Kidney epithelial cell (primary cell): Measurements from ENCODE around the gene ST6GALNAC3. TPM values are rescaled to one million over a fixed set of nuclear protein-coding genes. Genes with fewer than 3 reads are reported as not detected.

Source experiments
- DNase-seq: peaks from one replicate; pipeline ENCODE4 v3.0.0-alpha.2; 2010; ENCODE audit warnings: low read depth
- H3K27me3 ChIP-seq: 2 replicates; pipeline ENCODE4 v1.6.0; 2011; ENCODE audit warnings: low read length; ENCODE audit not compliant: control insufficient read depth, insufficient read depth
- H3K36me3 ChIP-seq: 2 replicates; pipeline ENCODE4 v1.5.1; 2011; ENCODE audit warnings: low read length; ENCODE audit not compliant: control insufficient read depth, insufficient read depth
- H3K4me3 ChIP-seq: 2 replicates; pipeline ENCODE4 v1.5.1; 2011; ENCODE audit warnings: low read depth, mild to moderate bottlenecking, control low read depth, low read length
- total RNA-seq: library from RNA; depleted of rRNA; stranded (reverse); fragments of >200 nt; gene quantifications from 2 replicates; pipeline ENCODE4 v1.2.3, GENCODE V29; 2015
- TF ChIP-seq, protein P1 (sequence below): IDR thresholded peaks from 2 replicates; pipeline ENCODE4 v1.5.1; 2011; ENCODE audit warnings: mild to moderate bottlenecking, moderate library complexity, low read length, control low read depth, inconsistent platforms; ENCODE audit not compliant: insufficient read depth, poor library complexity, severe bottlenecking

The ST6GALNAC3 gene
- total RNA-seq, 1 donor from 2014 or later: 4.1 TPM

DNA sequence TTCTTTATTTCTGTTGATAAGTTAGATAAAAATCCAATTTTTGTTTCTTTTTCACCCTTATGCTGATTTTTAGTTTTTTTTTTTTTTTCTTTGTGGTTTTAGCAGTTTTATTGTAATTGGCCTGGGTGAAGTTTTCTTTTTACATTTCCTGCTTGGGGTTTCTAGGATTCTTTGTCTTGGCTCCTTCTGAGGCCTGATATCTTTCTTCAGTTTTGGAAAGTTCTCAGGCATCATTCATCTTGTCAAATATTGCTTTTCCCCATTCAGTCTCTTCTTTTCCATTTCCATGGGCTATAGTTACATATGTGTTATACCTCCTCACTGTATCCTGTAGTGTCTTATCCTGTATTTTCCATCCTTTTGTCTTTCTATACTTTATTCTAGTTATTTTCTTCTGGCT, 28.5 kb downstream of the ST6GALNAC3 start:
- TF ChIP-seq, protein P1, sequence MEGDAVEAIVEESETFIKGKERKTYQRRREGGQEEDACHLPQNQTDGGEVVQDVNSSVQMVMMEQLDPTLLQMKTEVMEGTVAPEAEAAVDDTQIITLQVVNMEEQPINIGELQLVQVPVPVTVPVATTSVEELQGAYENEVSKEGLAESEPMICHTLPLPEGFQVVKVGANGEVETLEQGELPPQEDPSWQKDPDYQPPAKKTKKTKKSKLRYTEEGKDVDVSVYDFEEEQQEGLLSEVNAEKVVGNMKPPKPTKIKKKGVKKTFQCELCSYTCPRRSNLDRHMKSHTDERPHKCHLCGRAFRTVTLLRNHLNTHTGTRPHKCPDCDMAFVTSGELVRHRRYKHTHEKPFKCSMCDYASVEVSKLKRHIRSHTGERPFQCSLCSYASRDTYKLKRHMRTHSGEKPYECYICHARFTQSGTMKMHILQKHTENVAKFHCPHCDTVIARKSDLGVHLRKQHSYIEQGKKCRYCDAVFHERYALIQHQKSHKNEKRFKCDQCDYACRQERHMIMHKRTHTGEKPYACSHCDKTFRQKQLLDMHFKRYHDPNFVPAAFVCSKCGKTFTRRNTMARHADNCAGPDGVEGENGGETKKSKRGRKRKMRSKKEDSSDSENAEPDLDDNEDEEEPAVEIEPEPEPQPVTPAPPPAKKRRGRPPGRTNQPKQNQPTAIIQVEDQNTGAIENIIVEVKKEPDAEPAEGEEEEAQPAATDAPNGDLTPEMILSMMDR: no peak
- Histone ChIP-seq H3K36me3 (no peaks in the 10 kb centered on the region), H3K27me3 (no peaks in the 10 kb centered on the region), H3K4me3 (no peak overlapping the region)
- no peak for DNase-seq

DNA sequence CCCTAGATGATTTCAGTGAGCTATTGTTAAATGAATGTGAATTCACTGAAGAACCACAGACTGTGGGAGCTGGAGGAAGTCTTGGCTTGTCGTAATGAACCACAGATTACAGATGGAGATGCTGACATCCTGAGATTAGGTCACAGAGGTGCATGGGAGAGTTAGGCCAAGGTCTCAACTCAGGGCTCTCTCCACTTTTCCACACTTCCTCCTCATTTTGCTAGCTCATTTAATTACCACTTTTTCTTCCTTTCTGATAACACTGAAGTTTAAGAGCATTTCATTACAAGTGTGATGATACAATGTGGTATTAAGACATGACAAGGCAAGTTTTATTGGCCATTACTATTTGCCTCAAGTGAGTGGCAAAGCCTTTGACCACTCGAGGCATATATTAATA, 30.8 kb downstream of the ST6GALNAC3 start:
- no peaks in the 10 kb centered on the region for H3K36me3 ChIP-seq
- no peak for DNase-seq
- H3K27me3 ChIP-seq: no peaks in the 10 kb centered on the region
- H3K4me3 ChIP-seq: no peak overlapping the region
- TF ChIP-seq, protein P1: no peak

DNA sequence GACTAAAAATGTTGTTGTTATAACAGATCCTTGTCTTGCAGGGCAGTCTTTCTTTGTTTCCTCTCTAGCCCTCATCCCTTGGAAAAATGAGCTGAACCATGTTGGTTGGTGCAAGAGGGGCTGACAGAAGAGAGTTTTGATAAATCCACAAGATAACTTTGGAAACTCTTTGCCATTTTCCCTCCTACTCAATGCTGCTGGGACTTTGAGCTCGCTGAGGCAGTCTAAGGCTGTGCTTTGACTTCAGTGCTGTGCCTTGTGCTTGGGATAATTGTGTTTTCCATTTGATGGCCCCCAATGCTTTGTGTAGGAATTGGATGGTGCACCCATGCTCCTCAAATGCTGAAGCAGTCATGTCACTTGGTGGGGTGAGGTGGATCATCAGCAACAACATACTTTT, 31.7 kb downstream of the ST6GALNAC3 start:
- Histone ChIP-seq H3K27me3 (no peaks in the 10 kb centered on the region), H3K4me3 (no peak overlapping the region), H3K36me3 (no peaks in the 10 kb centered on the region)
- no peak for DNase-seq
- TF ChIP-seq, protein P1: no peak

- DNase-seq: no peak
- H3K4me3 ChIP-seq: no peak overlapping the region
- TF ChIP-seq, protein P1: no peak
- no peaks in the 10 kb centered on the region for H3K36me3 ChIP-seq
- no peaks in the 10 kb centered on the region for H3K27me3 ChIP-seq
Measured at GRCh38 chr1:76106719-76107235, 32.2 kb downstream of the ST6GALNAC3 start.

- H3K27me3 ChIP-seq: no peaks in the 10 kb centered on the region
- TF ChIP-seq, protein P1: no peak
Measured at GRCh38 chr1:76109404-76109803, 34.9 kb downstream of the ST6GALNAC3 start.

DNA sequence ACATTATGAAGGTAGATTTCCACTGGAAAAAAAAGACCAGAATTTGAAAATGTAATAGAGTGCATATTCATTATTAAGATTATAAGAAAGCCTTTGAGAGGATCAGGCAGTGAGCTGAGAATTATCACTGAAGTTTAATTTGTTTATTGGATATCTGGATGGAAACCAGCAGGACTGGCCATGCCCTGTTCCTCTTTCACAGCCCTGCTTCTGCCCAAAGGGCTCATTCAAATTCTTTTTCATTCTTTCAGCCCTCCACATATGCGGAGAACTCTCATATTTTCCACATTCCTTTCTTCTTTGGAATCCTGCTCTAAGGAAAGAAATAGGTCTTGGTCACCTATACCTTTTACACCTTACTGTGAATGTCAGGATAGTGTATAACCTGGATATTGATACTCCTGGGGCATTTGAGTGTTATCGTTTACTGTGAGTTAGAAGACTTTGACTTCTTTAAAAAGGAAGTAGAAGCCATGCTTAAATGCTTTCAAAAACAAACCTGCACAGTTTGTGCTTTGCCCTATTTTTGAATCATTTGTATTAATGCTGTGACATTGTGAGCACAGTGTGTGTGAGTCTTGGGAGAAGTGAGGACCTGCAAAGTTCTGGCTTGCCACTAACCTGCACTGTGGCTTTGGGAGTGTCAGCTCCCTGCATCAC, 35.5 kb downstream of the ST6GALNAC3 start:
- TF ChIP-seq, protein P1: no peak
- H3K4me3 ChIP-seq: no peak overlapping the region

More at GRCh38 chr1:76109404-76109803, 34.9 kb downstream of the ST6GALNAC3 start:
- H3K36me3 ChIP-seq: no peaks in the 10 kb centered on the region
- DNase-seq: no peak
- no peak overlapping the region for H3K4me3 ChIP-seq

More for the DNA sequence above, 35.5 kb downstream of the ST6GALNAC3 start:
- no peaks in the 10 kb centered on the region for H3K27me3 ChIP-seq
- no peaks in the 10 kb centered on the region for H3K36me3 ChIP-seq
- DNase-seq: no peak
